DOHH2 (cell line): Measurements from ENCODE around the gene HSH2D.

Experiments used
- CTCF ChIP-seq: fragments of 200-600 bp; sonication (generic); IDR thresholded peaks from one replicate; pipeline ENCODE4 v1.5.1; 2014; ENCODE audit warnings: antibody characterized with exemption, mild to moderate bottlenecking, low read depth, low read length; ENCODE audit not compliant: poor library complexity, severe bottlenecking
- EZH2phosphoT487 ChIP-seq: fragments of 200-600 bp; sonication (generic); IDR thresholded peaks from 2 replicates; pipeline ENCODE4 v1.6.1; 2017; ENCODE audit warnings: borderline replicate concordance, mild to moderate bottlenecking, antibody characterized with exemption, low read length, moderate library complexity, mixed read lengths

DNA sequence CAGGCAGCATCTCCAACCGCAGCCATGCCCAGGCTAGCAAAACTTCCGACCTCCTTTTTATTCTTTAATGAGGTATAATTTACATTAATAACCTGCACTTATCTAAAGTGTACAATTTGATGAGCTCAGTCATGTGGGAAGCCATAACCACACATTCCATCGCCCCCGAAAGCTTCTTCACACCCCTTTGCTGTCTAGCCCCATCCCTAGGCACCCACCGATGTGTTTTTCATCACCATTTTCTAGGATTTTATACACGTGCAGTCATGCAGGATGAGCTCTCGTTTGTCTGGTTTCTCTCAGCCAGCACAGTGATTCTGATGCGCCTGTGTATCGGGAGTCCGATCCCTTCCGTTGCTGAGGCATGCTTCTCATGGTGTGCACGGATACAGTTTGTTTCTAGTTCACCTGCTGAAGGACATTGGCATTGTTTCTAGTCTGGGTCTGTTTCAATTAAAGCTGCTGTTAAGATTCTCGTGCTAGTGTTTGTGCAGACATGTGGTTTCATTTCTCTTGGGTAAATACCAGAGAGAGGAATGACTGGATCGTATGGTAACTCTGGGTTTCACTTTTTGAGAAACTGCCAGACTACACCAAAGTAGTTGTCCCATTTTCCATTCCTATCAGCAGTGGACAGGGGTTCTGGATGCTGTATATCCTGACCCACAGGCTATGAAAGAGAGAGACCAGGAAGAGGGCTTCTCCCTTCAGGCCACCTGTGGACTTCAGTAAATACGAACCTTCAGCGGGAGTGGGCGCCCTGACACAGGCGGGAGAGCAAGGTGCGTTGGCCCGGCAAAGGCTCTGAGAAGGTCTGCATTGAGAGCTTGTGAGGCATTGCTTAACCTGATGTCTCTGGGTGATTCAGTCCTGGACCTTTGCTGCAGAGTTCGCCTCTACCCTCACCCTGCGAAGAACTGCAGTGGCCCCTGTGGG is 59.1 kb downstream of the HSH2D start:
- TF ChIP-seq CTCF (no peak), EZH2phosphoT487 (no peak)
